Keratinocyte (primary cell): ENCODE data around the gene CS. TPM values are rescaled to one million over a fixed set of nuclear protein-coding genes. Genes with fewer than 3 reads are reported as not detected.
A peak's percentile ranks its signal among the peaks of the same experiment; 100 is the strongest.

Source experiments
- DNase-seq: peaks from one replicate; pipeline ENCODE4 v3.0.0-alpha.2; 2011; ENCODE audit warnings: low read depth, missing footprints, low spot score
- FAIRE-seq: peaks from 2 replicates; lab custom pipeline; 2011; peaks lifted over from hg19 to GRCh38; lab: Jason Lieb, UNC
- H2AFZ ChIP-seq: 2 replicates; pipeline ENCODE4 v1.6.0; 2012; ENCODE audit warnings: low read length, control low read depth, inconsistent platforms; ENCODE audit not compliant: control insufficient read depth
- H3K27ac ChIP-seq: 2 replicates; pipeline ENCODE4 v1.5.1; 2011; ENCODE audit warnings: low read length; ENCODE audit not compliant: control insufficient read depth, insufficient read depth
- H3K27me3 ChIP-seq: 3 replicates; pipeline ENCODE4 v1.6.0; 2011; ENCODE audit warnings: low read length; ENCODE audit not compliant: control insufficient read depth, insufficient read depth; ENCODE audit errors: extremely low read depth
- H3K36me3 ChIP-seq, 2 experiments: 2 replicates in 1 of 2; 3 replicates in 1 of 2; pipeline ENCODE4 v1.5.1; 2011; ENCODE audit warnings: low read length in 2 of 2, mild to moderate bottlenecking in 1 of 2; ENCODE audit not compliant: control insufficient read depth in 2 of 2, insufficient read depth in 2 of 2; ENCODE audit errors: extremely low read depth in 1 of 2
- H3K4me1 ChIP-seq: 3 replicates; pipeline ENCODE4 v1.5.1; 2011; ENCODE audit warnings: low read length; ENCODE audit not compliant: control insufficient read depth, insufficient read depth; ENCODE audit errors: extremely low read depth
- H3K4me2 ChIP-seq: 3 replicates; pipeline ENCODE4 v1.6.0; 2011; ENCODE audit warnings: low read depth, low read length; ENCODE audit not compliant: control insufficient read depth, insufficient read depth; ENCODE audit errors: extremely low read depth
- H3K4me3 ChIP-seq, 3 experiments: fragments of 200-600 bp in 1 of 3; sonication (generic) in 1 of 3; 2 replicates in 2 of 3; 3 replicates in 1 of 3; pipeline ENCODE4 v1.5.1; 2011 to 2016; ENCODE audit warnings: low read length in 3 of 3, mild to moderate bottlenecking in 3 of 3, control low read depth in 2 of 3, inconsistent platforms in 1 of 3, low read depth in 1 of 3, mixed read lengths in 1 of 3, mixed run types in 1 of 3, moderate library complexity in 1 of 3; ENCODE audit not compliant: control insufficient read depth in 2 of 3, insufficient read depth in 2 of 3; ENCODE audit errors: extremely low read depth in 1 of 3
- H3K79me2 ChIP-seq: 2 replicates; pipeline ENCODE4 v1.6.0; 2012; ENCODE audit warnings: low read length; ENCODE audit not compliant: control insufficient read depth, insufficient read depth
- H3K9ac ChIP-seq: 3 replicates; pipeline ENCODE4 v1.6.0; 2011; ENCODE audit warnings: low read length; ENCODE audit not compliant: control insufficient read depth, insufficient read depth; ENCODE audit errors: extremely low read depth
- H3K9me1 ChIP-seq: 3 replicates; pipeline ENCODE4 v1.6.0; 2011; ENCODE audit warnings: low read length; ENCODE audit not compliant: control insufficient read depth, insufficient read depth; ENCODE audit errors: extremely low read depth
- H3K9me3 ChIP-seq: 2 replicates; pipeline ENCODE4 v1.5.1; 2012; ENCODE audit warnings: low read depth, low read length; ENCODE audit not compliant: control insufficient read depth
- H4K20me1 ChIP-seq: 3 replicates; pipeline ENCODE4 v1.6.0; 2011; ENCODE audit warnings: low read length; ENCODE audit not compliant: control insufficient read depth, insufficient read depth; ENCODE audit errors: extremely low read depth
- EZH2 ChIP-seq: IDR thresholded peaks from one replicate; pipeline ENCODE4 v1.6.1; 2012; ENCODE audit warnings: inconsistent platforms, mild to moderate bottlenecking, low read length, moderate library complexity
- dilution Hi-C: fragments of 300-500 bp; cut with MboI; formaldehyde crosslinking; loops from one replicate; pipeline ENCODE4 v1.7.0; 2020; ENCODE audit warnings: low sequenced_read_pairs; ENCODE audit not compliant: extremely low pct_ligation_motif_present
- polyA plus RNA-seq, 5 experiments: library from polyadenylated mRNA; depleted of rRNA in 3 of 5; stranded (reverse) in 3 of 5; stranded (forward) in 1 of 5; unstranded in 1 of 5; fragments of >200 nt; gene quantifications; 1 replicate in 1 of 5; 2 replicates in 3 of 5; 3 replicates in 1 of 5; pipeline versions ENCODE4 v1.2.1 to v1.2.3, GENCODE V29; 2011 to 2012; ENCODE audit warnings: missing spikeins in 2 of 5, low read depth in 1 of 5, low replicate concordance in 1 of 5
- TF ChIP-seq, protein P1 (sequence below), 3 experiments: IDR thresholded peaks in 1 of 3; conservative IDR thresholded peaks in 1 of 3; optimal IDR thresholded peaks in 1 of 3; 2 replicates in 2 of 3; 3 replicates in 1 of 3; pipeline versions ENCODE3 to v1.5.1; 2011; ENCODE audit warnings: low read length in 3 of 3, mild to moderate bottlenecking in 3 of 3, moderate library complexity in 2 of 3, control low read depth in 1 of 3, inconsistent platforms in 1 of 3; ENCODE audit not compliant: insufficient read depth in 2 of 3; ENCODE audit errors: extremely low read depth in 1 of 3

CS gene
- polyA plus RNA-seq, 1 donor (not counting 4 experiments of a cell fraction or from before 2014, with no cell fraction given) = 105 TPM

GRCh38 chr12:56260921-56261320, 39.2 kb downstream of the CS start:
- TF ChIP-seq, protein P1, sequence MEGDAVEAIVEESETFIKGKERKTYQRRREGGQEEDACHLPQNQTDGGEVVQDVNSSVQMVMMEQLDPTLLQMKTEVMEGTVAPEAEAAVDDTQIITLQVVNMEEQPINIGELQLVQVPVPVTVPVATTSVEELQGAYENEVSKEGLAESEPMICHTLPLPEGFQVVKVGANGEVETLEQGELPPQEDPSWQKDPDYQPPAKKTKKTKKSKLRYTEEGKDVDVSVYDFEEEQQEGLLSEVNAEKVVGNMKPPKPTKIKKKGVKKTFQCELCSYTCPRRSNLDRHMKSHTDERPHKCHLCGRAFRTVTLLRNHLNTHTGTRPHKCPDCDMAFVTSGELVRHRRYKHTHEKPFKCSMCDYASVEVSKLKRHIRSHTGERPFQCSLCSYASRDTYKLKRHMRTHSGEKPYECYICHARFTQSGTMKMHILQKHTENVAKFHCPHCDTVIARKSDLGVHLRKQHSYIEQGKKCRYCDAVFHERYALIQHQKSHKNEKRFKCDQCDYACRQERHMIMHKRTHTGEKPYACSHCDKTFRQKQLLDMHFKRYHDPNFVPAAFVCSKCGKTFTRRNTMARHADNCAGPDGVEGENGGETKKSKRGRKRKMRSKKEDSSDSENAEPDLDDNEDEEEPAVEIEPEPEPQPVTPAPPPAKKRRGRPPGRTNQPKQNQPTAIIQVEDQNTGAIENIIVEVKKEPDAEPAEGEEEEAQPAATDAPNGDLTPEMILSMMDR (optimal IDR thresholded peaks at IDR 0.05 in 1 of 3, IDR thresholded peaks at IDR 0.05 in 1 of 3, conservative IDR thresholded peaks at IDR 0.05 in 1 of 3; ENCODE audit: extremely low read depth in 1 of 3, insufficient read depth in 2 of 3, low read length in 3 of 3) = no peak
- no peak for TF ChIP-seq EZH2
- H3K4me3 ChIP-seq = no peak overlapping the region
- no peak for DNase-seq
- peaks cover 4 to 5% of the 10 kb centered on the region in 2 experiments for H3K36me3 ChIP-seq
- H3K9ac ChIP-seq = no peak overlapping the region
- no peak overlapping the region for H2AFZ ChIP-seq
- peak overlapping the region; percentile 76 for H3K27ac ChIP-seq
- H3K27me3 ChIP-seq = no peaks in the 10 kb centered on the region
- peaks cover 36% of the 10 kb centered on the region for H3K4me1 ChIP-seq
- peaks cover 21% of the 10 kb centered on the region for H3K79me2 ChIP-seq
- no peaks in the 10 kb centered on the region for H3K9me3 ChIP-seq
- FAIRE-seq = no peak
- H3K9me1 ChIP-seq = no peaks in the 10 kb centered on the region
- H4K20me1 ChIP-seq = no peaks in the 10 kb centered on the region
- H3K4me2 ChIP-seq = no peak overlapping the region
- dilution Hi-C loops = no loop called here

DNA sequence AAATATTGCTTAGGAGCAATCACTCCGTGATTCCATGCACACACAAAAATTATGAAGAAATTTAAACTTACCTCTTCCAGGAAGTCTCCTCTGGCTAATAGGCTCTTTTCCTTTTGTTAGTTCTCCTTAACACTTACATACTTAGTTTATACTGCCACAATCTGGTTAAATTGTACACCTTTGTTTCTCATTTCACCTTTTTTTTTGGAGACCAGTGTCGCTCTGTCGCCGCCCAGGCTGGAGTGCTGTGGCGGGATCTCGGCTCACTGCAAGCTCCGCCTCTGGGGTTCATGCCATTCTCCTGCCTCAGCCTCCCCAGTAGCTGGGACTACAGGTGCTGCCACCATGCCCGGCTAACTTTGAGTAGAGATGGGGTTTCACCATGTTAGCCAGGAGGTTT, 39.8 kb downstream of the CS start:
- Histone ChIP-seq H3K27ac (no peak overlapping the region), H3K9me3 (no peaks in the 10 kb centered on the region), H3K9me1 (no peaks in the 10 kb centered on the region), H2AFZ (no peak overlapping the region), H3K36me3 (peaks cover 7 to 11% of the 10 kb centered on the region in 2 experiments), H4K20me1 (no peaks in the 10 kb centered on the region), H3K4me1 (peaks cover 36% of the 10 kb centered on the region), H3K4me3 (no peak overlapping the region), H3K79me2 (peaks cover 26% of the 10 kb centered on the region), H3K27me3 (no peaks in the 10 kb centered on the region), H3K4me2 (no peak overlapping the region), H3K9ac (no peak overlapping the region)
- FAIRE-seq = no peak
- dilution Hi-C loops = no loop called here
- TF ChIP-seq, protein P1 (optimal IDR thresholded peaks at IDR 0.05 in 1 of 3, IDR thresholded peaks at IDR 0.05 in 1 of 3, conservative IDR thresholded peaks at IDR 0.05 in 1 of 3; ENCODE audit: extremely low read depth in 1 of 3, insufficient read depth in 2 of 3, low read length in 3 of 3) = no peak
- TF ChIP-seq EZH2 = no peak
- DNase-seq = no peak
